Globus pallidus (tissue), 1 donor: ENCODE results near the gene PLRG1.

ENCODE experiments used
- DNase-seq: peaks from one replicate; pipeline ENCODE4 v3.0.0-alpha.2; 2015; ENCODE audit warnings: low spot score

The PLRG1 gene

GRCh38 chr4:154517591-154517990, 32.6 kb downstream of the PLRG1 start:
- no peak for DNase-seq

DNA sequence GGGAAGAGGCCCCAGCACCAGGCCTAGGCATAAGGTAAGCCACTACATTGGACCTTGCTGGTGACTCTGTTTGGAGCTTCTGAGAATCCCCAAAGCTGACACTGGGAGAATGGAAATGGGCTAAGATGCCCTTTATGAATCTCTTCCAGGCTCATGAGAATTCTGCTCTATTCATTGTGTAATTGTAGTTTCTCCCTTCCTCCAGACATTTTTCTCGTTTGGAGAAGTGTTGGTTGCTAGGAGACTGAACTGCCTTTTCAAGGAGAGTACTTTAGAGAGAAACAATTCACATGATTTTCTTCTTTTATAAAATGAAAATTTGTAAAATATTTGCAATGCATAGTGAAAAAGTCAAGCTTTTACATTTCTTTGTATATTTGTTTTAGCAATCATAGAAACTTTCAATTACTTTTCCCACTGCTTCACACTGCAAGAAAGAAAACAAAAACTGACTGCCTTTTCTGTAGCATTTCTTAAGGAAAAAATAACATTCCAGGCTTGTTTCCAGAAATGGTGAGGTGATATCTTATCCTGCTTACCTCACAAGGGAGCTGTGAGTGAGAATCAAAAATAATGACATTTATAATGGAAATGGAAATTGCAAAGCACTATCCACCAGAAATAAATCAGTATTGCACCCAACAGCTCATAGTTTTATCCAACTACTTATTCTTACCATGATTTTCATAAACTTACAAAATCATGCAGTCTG, 33.7 kb downstream of the PLRG1 start:
- no peak for DNase-seq

GRCh38 chr4:154511981-154512380, 38.2 kb downstream of the PLRG1 start:
- DNase-seq = no peak

DNA sequence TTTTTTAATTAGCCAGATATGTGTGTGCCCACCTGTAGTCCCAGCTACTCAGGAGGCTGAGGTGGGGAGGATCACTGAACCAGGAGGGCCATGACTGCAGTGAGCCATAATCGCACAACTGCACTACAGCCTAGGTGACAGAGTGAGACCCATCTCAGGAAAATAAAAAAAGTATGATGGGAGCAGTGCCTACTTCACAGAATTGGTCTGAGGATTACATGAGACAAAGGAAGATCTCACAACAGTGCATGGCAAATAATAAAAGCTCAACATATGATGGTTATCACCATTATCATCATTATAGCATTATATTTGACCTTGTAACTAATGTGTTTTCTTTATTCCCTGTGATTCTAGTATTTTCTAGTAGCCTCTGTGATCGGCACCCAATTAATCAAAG, 38.7 kb downstream of the PLRG1 start:
- DNase-seq = no peak

- DNase-seq = no peak
These were observed 43.0 kb downstream of the PLRG1 start for GRCh38 chr4:154507156-154507555.

DNA sequence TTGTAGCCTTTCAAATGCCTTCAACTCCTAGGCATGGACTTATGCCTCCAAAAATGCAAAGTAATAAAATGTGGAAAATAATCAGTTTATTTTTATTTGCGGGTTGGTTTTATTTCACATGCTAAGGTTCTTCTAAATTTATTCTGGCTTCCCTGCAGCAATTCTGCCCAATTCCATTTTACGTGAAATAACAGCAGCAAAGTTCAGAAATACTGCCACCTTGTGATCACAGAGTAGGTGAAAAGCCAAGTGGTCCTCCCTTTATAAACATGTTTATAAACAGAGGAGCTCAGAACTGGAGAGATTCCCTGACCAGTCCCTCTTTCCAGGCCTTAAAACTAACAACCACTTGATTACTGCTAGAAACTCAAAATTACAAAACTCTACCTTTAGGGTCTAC, 43.9 kb downstream of the PLRG1 start:
- no peak for DNase-seq

GRCh38 chr4:154503598-154503997, 46.6 kb downstream of the PLRG1 start:
- DNase-seq = no peak

DNA sequence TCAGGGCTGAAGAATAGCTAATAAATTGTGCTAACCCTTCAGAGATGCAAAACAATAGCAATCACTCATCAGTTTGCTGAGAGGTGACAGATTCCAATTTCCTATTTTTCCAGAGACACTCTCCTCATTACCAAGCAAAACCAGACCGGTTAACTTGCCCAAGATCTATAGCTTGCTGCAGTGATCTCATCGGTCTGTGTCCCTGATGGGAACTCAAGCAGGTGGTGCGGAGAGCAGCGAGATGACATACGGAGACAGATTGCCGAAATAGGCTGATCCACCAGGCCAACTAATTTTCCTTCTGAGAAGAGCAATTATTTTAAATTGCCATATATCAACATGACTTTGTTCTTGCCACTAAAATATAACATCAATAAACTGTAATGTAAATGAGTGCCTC, 48.1 kb downstream of the PLRG1 start:
- no peak for DNase-seq

DNA sequence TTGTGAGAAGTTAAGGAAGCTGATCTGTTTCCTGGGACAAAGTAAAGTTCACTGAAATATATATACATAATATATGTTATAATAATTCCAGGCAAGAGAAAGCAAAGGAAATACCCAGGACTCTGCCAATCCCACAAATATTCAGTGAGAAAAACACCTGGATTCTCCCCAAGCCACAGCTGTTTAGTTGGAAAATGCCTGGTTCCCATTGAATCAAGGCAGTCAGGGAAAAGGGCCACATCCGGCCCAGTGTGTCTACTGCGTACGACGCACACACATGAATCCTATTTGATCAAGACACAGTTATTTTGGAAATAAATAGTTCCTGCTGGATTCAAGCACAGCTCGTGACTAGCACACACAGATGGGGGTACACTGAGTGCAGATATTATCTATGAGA, 52.3 kb downstream of the PLRG1 start:
- DNase-seq = no peak

DNA sequence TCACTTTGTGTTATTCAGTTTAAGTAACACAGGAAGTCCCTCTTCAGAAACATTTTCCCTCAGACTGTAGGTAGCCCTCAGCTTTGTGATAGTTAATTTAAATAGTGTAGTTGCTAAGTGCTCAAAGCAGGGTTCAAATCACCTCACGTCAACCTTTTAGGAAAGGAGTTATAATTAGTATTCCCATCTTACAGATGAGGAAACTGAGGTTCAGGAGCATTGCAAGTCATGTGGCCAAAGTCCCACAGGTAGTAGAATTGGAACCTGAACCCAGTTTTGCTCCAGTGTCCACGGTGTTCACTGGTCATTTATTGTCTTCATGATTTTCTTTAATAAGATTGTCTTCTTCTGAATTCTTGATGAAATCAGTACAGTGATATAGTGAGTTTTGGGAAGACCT, 54.3 kb downstream of the PLRG1 start:
- no peak for DNase-seq

DNA sequence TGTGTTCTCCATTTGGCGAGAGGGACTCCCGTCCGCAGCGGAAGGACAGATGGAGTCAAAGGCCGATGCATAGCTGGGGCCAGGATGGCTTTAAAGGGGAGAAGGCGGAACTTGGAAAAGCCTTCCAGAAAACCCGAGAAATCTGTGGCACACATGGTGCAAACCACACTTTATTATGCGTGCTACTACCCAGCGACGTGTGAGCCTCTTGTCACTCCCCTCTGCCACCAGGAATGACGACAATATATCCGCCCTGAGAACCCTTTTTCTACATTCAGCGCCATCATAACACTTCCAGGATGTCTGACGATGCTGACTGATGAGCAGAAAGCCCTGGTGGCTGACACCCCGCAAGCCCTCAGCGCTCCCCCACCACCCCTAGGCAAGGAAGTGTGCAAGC, 57.9 kb downstream of the PLRG1 start:
- no peak for DNase-seq

GRCh38 chr4:154491341-154492271, 58.6 kb downstream of the PLRG1 start, which contains the start of gene DCHS2:
DCHS2 (minus strand) TSS chr4:154491799; CDS start chr4:154491355, 444 bp downstream.
- DNase-seq = peak; percentile 16

GRCh38 chr4:154490583-154491340, 59.4 kb downstream of the PLRG1 start:
- DNase-seq = no peak

DNA sequence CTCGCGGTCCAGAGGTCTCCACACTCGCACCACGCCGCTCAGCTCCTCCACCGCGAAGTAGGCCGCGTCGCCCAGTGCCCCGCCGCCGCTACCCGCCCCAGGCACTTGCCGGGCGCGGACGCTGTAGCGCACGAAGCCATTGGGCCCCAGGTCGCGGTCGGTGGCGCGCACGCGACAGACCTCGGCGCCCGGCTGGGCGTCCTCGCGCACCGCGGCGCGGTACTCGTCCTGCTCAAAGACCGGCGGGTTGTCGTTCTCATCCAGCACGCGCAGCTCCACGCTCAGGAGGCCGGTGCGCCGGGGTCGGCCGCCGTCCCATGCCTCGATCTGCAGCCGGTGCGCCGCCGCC, 60.0 kb downstream of the PLRG1 start:
- no peak for DNase-seq

GRCh38 chr4:154489558-154490233, 60.5 kb downstream of the PLRG1 start:
- no peak for DNase-seq

DNA sequence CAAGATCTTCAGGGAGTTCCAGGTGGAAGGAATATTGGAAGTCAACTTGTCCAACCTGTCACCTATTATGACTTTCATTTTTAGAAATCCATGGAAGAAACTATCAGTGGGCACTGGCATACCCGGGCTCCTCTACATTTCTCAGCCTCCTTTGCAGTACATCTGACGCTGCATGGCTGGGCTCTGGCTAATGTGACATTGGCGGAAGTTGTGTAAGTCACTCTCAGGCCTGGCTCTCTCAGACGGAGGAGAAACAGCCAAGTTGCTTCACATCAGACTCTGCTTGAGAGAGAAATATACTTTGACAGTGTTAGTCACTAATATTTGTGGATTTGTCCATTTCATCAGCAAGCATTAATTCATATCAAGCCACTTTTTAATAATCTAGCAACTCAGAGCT, 63.1 kb downstream of the PLRG1 start:
- no peak for DNase-seq

DNA sequence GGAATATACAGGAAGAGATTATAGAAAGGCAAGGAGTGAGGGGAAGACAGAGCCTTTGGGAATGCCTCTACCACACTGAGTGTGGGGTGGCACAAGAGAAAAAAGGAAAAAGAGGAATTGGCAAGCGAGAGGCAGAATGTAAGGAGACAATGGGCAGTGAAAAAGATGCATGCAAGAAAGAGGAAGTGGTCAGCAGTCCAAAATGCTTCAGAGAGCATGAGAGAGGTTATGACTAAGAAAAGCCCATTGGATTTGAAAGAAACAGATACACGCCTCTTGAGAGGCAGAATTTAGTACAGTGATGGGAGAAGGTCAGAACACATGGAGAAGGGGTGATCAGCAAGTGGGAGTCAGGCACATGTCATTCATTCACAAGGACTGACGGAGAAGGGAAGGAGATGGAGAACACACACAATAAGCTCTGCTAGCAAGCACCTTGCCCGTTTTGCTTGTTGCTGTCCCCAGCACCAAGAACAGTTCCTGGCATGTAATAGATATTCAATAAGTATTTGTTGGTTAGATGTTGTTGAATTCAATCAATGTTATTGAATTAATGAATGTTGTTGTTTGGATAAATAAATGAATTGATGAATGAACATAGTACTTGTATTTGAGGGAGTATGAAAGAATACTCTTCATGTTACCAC, 65.0 kb downstream of the PLRG1 start:
- no peak for DNase-seq
